HG03039 (cell line): ENCODE measurements around the gene BPIFB4.
"Not testable (repeated sequence)": the region's sequence is repeated elsewhere in the genome, so short reads cannot be mapped to it uniquely, and the experiment has no call there.

ENCODE experiments used
- ATAC-seq: cut with Tn5 transposase; IDR thresholded peaks from one replicate; pipeline ENCODE4 v1.9.1; 2021; ENCODE audit warnings: mild to moderate bottlenecking, moderate library complexity; ENCODE audit not compliant: unreplicated experiment

The BPIFB4 gene

DNA sequence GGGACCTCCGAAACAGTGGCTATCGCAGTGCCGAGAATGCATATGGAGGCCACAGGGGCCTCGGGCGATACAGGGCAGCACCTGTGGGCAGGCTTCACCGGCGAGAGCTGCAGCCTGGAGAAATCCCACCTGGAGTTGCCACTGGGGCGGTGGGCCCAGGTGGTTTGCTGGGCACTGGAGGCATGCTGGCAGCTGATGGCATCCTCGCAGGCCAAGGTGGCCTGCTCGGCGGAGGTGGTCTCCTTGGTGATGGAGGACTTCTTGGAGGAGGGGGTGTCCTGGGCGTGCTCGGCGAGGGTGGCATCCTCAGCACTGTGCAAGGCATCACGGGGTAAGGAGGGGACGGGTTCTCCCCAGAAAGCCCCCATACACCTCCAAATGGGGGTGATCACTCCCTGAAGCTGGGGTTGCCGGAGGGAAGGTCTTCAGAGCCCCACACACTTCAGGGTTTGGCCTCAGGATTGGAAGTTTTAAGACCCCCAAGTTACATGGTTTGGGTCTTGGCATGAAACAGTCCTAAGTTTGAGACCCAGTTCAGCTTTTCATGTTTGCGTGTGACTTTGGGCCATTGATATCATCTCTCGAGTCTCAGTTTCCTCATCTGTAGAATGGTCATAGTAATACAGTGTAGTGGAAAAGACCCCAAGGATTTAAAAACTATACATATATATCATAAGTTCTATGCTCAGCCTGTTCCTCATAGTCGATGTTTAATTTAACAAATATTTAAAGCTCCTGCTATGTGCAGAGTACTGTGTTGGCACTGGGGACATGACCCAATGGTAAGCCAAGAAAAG lies 4.3 kb downstream of the BPIFB4 start:
- ATAC-seq, result no peak

DNA sequence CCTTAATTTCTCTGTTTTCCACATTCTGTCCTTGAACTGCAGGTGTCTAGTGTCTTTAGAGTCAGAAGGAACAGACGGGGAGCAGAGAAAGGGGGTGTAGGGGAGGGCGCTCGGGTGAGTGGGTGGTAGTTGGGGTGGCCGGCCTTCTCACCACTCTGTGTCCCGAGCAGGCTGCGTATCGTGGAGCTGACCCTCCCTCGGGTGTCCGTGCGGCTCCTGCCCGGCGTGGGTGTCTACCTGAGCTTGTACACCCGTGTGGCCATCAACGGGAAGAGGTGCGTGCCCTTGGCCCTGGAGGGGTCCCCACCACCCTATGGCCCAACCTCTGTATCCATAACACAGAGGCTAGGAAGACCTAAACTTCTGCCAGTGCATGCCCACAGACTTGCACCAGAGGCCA lies 5.3 kb downstream of the BPIFB4 start:
- no peak for ATAC-seq

DNA sequence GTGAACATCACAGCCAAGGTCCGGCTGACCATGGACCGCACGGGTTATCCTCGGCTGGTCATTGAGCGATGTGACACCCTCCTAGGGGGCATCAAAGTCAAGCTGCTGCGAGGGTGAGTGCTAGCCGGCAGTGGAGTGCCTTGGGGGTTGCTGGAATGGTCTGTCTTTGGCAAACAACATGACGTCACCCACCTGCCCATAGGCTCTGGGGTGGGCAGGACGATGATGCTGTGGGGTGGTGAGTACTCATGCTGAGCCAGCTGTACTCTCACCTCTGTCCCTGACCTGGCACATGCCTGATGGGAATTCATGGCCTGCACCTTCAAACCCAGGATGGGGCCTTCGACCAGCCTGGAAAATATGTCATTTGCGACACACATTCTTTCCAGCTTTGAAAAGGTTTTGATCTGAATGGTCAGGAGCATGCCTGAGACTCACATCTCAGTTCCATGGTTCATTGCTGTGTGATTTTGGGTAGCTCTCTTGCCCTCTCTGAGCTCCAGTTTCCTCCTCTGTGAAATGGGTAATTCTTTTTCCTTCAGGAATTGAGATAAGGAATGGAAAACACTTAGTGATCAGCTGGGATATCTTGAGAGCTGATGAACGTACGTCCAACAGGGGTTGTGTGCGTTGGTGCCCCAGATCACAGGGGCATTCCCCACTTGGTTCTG lies 6.7 kb downstream of the BPIFB4 start:
- ATAC-seq, result no peak

DNA sequence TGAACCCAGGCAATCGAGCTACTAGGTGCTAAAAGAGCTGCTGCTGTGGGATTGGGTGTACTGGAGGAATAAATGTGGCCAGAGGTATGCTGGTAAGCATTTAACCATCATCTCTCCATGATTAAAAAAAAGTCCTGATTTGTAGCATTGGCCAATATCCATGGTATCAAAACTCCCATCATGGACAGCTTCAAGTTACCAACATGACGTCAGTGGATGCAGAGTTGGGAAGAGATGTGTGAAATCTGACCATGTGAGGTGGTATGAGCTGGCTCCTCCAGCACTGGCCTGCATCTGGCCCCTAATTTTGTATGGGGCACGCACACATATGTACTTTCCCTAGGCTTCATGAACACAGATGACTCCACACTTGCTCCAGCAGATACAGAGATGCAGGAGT lies 11.7 kb downstream of the BPIFB4 start:
- ATAC-seq, result no peak

DNA sequence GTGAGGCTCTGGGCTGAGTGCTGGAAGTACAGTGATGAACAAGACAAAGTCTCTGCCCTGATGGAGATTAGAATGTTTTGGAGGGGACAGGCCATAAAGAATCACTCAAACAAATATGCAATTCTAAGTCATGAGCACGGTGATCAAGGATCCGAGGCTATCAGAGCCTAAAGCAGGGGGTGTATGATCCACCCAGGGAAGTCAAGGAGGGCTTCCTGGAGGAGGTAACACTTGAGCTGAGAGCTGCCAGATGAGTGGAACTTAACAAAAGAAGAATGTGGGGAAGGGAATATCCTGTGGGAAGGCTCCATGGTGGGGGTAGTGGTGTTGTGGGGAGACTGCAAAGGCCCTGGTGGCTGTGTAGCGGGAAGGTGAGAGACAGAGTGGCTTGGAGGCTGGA lies 12.2 kb downstream of the BPIFB4 start:
- ATAC-seq, result no peak

DNA sequence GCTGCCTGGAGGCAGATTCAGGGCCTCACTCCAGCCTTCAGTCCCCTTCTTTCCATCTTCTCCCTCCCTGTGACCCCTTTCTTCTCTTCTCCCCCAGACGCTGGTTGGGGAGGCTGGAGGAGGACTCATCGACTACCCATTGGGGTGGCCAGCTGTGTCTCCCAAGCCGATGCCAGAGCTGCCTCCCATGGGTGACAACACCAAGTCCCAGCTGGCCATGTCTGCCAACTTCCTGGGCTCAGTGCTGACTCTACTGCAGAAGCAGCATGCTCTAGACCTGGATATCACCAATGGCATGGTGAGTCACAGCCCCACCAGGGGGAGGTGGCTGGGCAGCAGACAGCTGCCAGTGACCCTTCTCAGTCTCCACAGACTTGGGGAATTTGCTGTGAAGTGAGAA lies 12.9 kb downstream of the BPIFB4 start:
- ATAC-seq, result no peak

DNA sequence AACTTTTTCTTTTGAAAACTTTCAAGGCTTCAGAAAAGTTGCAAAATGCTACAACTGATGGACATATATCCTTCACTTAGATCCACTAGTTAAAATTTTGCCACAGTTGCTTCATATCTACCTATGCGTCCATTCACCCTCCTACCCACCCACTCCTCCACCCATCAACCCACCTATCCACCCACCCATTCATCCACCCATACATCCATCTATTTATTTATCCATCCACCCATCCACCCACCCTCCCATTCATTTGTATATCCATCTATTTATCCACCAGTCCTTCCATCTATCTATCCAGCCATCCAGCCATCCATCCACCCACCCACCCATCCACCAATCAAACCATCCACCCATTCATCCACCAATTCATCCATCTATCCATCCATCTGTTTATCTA lies 13.6 kb downstream of the BPIFB4 start:
- no peak for ATAC-seq

DNA sequence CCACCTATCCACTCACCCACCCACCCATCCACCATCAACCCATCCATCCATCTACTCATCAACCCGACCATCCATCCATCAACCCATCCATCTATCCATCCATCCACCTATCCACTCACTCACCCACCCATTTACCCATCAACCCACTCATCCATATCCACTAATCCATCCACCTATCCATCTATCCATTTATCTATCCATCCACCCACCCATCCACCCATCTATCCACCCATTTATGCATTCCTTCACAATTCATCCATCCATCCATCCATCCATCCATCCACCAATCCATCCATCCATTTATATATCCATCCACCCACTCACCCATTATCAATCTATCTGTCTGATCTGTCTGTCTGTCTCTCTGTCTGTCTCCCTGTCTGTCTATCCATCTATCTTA lies 14.1 kb downstream of the BPIFB4 start:
- ATAC-seq, result no peak

DNA sequence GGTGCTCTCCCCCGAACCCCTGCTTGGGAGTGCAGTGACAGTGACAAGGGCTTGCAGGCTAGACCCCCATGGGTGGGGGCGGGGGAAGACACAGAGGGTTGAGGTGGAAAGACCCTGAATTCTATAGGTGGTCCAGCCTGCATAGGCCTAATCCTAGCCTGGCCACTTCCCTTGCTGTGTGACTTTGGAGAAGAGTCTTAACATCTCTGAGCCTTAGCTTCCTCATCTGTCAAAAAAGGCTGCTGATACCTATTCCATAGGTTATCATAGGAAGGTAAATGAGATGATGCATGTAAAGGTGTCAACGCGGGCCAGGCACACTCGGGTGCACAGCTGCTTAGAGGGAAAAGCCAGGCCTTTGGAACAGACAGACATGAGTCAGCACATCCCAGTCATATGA lies 15.8 kb downstream of the BPIFB4 start:
- no peak for ATAC-seq

DNA sequence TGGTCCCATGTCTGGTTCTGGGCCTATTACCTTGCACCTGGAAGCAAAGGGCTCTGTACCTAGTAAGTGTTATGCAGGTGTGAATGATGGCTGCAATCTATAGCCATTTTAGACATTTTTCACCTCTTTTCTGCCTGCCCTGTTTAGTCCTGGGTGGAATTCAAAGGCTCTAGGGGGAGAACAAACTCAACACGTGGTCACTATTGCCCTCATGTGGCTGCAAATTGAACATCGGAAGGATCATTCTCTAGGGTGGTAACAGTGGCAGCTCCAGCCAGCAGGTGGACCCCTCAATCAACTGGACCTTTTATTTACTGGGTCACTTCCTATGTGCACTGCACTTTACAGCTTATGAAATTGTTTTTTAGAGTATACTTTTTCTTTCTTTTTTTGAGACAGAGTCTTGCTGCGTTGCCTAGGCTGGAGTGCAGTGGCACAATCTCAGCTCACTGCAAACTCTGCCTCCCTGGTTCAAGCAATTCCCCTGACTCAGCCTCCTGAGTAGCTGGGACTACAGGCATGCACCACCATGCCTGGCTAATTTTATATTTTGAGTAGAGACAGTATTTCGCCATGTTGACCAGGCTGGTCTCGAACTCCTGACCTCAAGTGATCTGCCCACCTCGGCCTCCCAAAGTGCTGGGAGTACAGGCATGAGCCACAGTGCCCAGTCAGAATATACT lies 16.6 kb downstream of the BPIFB4 start:
- ATAC-seq, result not testable (repeated sequence)

DNA sequence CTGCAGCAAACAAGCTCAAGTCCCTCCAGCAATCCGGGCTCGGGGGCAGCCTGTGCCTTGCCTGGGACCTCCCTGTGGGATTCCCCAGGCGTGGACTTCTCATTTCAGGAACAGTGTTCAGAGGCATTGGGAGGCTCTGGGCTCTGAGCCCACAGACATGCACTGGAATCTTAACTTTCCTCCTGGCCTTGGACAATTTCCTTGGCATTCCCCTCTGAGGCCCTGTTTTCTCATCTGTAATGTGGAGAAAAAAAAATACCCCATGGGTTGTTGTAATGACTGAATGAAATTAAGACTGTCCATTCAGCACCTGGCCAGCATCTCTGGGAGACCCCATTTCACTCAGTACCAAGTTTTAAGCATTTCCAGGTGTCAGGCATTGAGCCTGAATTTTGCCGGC lies 17.6 kb downstream of the BPIFB4 start:
- no peak for ATAC-seq

DNA sequence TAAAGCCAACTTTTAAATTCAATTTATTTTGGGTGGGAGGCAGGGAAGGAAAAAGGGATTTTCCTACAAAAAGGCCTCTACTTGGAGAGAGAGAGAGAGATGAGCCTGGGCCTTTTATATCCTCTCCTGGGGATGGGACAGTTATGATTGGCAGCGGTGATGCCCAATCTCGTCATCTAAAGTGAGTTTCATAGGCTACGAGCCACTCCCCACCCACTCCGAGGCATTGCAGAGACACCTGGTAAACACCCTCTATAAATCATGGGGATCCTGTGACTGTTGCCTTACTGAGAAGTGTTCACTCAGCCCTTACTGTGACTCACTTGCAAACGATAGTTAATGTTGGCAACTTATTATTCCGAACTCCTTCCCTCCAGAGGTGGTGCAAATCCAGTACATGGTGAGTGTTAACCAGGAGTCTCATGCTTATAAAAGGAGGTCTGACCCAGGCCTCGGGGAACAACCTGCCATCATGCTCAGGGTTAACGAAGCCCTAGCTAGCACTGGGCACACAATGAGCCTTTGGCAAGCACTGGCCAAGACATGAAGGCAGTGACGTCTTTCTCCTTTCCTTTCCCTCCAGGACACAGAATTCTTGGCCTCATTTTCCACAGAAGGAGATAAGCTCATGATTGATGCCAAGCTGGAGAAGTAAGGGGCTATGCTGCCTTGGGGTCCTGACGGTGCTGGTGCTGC lies 20.5 kb downstream of the BPIFB4 start:
- no peak for ATAC-seq

DNA sequence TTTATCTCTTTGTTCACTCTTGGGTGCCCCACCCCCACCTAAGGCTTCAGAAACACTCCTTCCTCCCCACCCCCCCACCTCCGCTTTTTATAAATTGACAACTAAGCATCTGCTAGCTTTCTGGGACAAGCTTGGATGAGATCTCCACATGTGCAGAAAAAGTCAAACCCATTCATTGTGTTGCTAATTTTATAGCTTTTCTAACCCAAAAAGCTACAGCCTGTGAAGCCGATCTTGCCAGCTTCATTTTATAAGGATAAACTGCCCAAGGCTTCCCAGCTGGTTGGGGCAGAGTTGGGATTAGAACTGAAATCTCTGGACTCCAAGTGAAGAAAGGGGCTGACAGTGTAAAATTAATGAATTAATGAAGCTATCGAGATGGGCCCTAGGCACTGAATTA lies 24.1 kb downstream of the BPIFB4 start:
- ATAC-seq, result no peak

DNA sequence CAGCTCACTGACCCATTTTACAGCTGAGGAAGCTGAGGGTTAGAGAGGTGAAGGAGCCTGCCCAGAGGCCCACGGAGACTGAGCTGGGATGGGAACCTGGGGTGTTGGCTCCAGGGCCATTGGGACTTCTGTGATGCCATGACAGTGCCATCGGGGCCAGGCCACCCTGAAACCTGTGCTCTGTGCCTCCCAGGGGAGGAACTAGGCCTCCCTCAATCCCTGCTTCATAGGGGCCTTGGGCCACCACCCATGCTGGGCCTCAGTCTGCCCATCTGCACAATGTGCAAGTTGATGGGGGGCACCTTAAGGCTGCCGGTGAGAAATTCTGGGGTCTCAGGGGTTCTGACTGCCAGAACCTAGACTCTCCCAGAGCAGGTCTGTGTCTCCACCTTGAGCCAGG lies 24.9 kb downstream of the BPIFB4 start:
- no peak for ATAC-seq

DNA sequence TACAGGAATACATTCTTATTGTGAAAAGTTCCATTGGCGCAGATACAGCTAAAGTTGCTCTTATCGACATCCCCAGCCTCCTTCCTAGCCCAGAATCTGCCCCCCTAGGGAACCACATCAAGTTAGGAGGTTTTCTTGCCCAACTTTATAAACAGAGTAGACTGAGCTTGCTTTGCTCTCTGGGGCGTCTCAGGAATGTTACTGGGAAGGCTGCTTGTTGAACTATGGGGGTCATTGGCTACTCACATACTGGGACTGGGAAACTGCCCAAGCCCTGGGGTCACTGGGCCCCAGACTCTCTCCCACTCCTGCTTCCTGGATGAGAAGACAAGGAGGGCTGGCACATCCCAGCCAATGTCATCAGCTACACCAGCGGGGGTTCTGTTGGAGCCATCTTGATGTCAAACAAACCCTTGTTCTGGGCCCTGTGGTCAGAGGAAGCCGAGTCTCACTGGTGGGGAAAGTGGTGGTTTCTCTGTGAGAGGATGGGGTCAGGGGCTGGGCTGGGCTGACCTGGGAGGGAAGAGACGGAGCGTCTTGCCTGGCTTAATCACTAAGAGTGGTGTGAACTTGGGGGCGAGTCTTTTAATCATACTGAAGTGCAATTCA lies 26.0 kb downstream of the BPIFB4 start:
- ATAC-seq, result no peak

DNA sequence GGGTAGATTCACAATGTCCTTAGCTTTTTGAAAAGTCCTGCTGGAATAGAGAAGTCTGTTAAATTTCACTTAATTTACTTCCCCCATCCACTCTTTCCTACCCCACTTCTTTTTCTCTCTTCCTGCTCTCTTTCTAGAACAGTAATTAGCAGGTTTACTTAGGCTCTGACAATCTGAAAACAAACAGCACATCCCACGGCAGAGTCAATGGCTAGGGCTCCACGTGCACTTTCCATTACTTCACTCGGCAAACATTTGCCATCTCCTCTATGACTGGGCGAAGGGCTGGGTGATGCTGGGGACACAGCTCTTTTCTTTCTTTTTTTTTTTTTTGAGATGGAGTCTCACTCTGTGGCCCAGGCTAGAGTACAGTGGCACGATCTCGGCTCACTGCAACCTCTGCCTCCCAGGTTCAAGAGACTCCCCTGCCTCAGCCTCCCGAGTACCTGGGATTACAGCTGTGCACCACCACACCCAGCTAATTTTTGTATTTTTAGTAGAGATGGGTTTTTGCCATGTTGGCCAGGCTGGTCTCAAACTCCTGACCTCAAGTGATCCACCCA lies 26.7 kb downstream of the BPIFB4 start:
- ATAC-seq, result not testable (repeated sequence)

DNA sequence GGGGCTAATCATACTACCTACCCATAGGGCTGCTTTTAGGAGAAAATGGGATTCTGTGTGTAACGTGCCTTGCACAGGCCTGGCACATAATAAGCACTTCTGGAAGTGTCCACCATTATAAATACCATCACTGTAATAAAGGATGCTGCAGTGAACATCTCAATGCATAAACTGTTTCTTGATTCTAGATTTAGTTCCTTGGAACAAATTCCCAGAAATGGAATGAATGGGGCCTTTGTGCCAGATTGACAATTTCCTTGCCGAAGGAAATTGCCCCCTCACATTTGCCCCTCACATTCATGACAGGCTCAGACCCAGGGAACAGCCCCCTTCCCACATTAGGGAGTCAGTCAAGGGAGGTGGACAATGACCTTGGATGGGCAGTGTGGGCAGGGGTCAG lies 29.2 kb downstream of the BPIFB4 start:
- ATAC-seq, result no peak

DNA sequence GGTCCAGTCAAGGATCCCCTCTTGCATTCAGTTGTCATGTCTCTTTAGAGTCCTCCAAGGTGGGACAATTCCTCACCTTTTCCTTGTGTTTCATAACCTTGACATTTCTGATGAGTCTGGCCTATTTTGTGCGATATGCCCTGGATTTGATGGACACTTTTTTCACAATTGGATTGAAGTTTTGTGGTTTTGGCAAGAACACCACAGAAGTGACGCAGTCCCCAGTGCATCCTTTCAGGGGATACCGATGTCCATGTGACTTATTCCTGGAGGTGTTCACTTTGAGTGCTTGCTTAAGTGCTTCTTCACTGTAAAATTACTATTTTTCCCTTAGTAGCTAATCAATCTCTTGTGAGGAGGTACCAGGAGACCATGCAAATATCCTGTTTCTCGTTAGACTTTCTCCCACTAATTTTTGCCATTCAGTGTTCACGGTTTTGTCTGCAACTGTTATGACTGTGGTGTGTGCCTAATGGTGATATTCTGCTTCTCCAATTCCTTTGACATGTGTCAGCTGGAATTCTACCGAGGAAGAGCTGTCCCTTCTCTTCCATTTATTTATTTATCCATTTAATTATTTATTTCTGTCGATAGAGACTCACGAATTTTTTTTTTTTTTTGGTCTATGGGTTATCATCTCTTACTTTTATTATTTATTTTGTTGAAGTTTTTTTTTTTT lies 30.8 kb downstream of the BPIFB4 start:
- no peak for ATAC-seq

DNA sequence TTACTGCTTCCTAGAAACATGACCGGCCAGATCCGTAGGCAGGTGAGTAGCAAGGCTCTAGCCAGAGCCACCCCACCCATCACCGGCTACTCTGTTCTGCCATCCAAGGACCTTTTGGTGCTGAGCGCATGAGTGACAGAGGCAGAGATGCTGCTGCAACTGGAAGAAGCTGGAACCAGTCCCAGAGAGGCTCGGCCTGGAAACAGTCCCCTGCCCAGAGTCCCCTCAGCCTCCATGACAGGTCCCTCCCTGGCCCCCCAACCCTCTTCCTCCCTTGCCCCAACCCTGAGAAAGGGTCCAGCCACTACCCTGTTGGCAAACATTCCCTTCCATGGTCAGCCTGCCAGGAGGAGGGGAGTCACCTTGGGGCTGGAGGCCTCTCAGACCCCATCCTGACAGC lies 31.9 kb downstream of the BPIFB4 start:
- no peak for ATAC-seq
